ENCODE data around the gene GLRX3. TPM values are rescaled to one million over a fixed set of nuclear protein-coding genes. Genes with fewer than 3 reads are reported as not detected.

Gene GLRX3
- total RNA-seq, 2 experiments from 2014 or later, result 164 to 167 TPM

DNA sequence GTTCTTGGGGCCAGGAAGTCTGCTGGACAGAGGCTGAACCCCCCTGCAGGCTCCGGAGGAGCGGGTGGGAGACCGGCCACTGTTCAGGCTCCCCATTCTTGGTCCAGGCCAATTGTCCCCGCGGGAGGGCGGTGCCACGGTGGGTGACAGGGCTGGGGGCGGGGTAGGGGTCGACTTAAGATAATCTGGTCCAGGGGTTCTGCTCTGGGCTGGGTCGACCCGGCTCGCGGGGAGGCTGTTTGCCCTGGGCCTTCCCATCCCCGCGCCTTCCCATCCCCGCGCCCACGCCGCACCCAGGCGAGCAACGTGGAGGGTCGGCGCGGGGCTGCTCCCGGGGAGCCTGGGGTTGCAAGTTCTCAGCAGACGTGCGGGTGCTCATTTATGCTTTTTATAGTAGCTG is 7.3 kb upstream of the GLRX3 start:
- ChIA-PET CTCF (no interaction called here), POLR2A (no interaction called here)

DNA sequence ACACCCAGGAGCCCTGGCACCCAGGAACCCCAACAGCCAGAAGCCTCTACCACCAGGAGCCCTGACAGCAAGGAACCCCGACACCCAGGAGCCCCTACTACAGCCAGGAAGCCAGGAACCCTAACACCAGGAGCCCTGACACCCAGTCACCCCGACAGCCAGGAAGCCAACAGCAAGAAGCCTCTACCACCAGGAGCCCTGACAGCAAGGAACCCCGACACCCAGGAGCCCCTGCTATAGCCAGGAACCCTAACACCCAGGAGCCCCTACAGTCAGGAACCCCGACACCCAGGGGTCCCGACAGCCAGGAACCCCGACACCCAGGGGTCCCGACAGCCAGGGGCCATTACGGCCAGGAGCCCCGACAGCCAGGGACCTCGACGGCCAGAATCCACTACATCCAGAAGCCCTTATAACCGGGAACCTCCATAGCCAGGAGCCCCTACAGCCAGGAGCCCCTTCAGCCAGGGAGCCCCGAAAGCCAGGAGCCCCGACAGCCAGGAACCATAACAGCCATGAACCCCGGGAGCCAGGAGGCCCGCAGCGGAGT is 440 bp upstream of the GLRX3 start:
- ChIA-PET CTCF (interaction anchor here (1.1 to 4.5 kb wide), 3 partner anchors 25 to 164 kb away, joined by 3 to 29 read pairs (median 4); partner anchors contain the start of gene C10orf143), POLR2A (interaction anchor here (1.0 to 4.7 kb wide), 2 partner anchors 25 to 669 kb away, joined by 3 to 92 read pairs; partner anchors contain the start of genes C10orf143 and MGMT)

DNA sequence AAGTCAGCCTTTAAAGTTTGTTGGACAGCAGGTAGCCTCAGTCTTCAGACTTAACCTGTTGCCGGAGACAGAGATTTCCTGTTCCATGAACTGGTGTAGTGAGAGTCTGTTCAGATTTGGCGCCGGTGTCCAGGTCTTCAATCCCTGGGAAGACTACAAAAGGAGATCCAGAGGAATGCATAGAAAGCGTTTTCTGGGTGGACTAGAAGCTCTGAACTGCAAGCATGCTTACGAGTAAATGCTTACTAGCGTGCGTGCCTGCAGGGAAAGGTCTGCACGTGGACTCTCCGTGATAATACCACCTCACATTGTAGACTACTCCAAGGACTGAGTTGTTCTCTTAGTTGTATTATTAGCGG is 878 bp downstream of the GLRX3 start:
- ChIA-PET POLR2A (interaction anchor here (0.7 to 4.7 kb wide), 2 partner anchors 26 to 30 kb away, joined by 3 to 92 read pairs; partner anchors contain the start of gene C10orf143), CTCF (interaction anchor here (4.5 kb wide), 1 partner anchor 26 kb away, joined by 29 read pairs; the partner anchor contains the start of gene C10orf143)

DNA sequence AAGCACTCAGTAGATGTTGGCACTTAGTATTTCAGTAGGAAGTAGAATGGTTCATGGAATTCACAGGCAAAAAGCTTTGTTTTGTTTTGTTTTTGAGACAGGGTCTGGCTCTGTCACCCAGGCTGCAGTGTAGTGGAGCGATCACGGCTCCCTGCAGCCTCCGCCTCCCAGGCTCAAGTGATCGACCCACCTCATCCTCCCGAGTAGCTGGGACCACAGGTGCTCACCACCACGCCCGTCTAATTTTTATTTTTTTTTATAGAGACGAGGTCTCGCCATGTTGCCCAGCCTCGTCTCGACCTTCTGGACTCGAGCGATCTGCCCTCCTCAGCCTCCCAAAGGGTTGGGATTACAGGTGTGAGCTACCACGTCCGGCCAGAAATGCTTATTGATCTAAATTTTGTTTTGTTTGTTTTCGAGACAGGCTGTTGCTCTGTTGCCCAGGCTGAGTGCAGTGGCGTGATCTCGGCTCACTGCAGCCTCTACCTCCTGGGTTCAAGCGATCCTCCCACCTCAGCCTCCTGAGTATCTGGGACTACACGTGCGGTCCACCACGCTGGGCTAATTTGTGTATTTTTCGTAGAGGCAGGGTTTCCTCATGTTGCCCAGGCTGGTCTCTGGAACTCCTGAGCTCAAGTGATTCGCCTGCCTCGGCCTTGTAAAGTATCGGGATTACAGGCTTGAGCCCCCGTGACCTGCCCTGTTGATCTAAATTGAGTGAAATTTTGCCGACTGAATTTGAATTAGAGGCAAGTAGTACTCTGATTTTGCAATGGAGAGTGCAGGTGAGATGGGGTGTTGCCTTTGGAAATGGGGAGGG is 1.7 kb downstream of the GLRX3 start:
- ChIA-PET POLR2A (interaction anchor here (4.7 kb wide), 1 partner anchor 27 kb away, joined by 92 read pairs; the partner anchor contains the start of gene C10orf143), CTCF (interaction anchor here (0.7 to 4.5 kb wide), 2 partner anchors 27 to 249 kb away, joined by 5 to 29 read pairs; partner anchors contain the start of gene C10orf143)

DNA sequence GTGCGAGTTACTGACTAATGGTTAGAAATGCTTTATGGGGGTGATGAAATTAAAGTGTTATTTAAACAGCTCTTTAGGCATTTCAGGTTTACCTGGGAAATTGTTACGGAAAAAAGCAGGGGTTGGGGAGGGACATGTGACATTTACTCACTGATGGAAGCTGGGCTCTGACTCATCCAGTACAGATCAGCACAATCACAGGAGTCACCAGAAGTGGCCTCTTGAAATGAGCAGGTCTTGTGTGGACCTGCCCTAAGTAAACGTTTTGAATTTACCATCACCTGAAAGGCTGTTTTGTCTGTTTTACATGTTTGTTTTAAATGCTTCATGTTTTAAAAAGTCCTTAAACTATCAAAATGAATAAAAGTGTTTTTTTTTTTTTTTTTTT is 2.3 kb downstream of the GLRX3 start:
- POLR2A ChIA-PET, result interaction anchor here (4.7 kb wide), 1 partner anchor 28 kb away, joined by 92 read pairs; the partner anchor contains the start of gene C10orf143
- CTCF ChIA-PET, result interaction anchor here (0.7 to 4.5 kb wide), 2 partner anchors 28 to 249 kb away, joined by 5 to 29 read pairs; partner anchors contain the start of gene C10orf143

DNA sequence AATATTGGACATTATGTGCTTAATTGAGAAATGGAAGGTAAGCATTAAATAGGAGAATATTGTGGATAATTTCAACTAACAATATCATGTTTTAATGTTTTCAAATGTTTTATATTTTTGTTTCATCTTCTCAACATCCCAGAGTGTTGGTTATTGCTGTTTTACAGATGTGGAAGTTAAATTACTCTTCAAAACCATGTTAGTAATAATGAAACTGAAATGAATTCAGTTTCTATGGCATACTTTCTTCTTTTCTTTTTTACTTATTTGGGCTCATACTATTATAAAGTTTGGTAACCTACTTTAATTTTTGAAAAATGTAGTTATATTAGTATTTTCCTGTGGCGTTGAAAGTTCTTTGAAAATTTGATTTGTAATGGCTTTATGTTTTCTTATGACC is 4.2 kb downstream of the GLRX3 start:
- POLR2A ChIA-PET, result interaction anchor here (4.7 kb wide), 1 partner anchor 30 kb away, joined by 92 read pairs; the partner anchor contains the start of gene C10orf143
- CTCF ChIA-PET, result no interaction called here

DNA sequence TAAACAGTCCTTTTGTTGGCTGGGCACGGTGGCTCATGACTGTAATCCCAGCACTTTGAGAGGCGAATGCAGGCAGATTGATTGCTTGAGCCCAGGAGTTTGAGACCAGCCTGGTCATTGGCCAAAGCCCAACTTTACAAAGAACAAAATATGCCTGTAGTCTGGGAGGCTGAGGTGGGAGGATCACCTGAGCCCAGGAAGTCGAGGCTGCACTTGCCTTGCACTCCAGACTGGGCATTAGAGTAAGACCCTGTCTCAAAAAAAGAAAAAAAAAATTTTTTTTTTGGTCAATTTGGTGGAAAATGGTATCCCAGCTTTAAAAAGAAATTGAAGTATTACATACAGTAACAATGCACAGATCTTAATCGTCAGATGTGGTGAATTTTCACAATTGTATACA is 4.8 kb downstream of the GLRX3 start:
- ChIA-PET CTCF (interaction anchor here (1.7 kb wide), 1 partner anchor 30 kb away, joined by 6 read pairs; the partner anchor contains the start of gene C10orf143), POLR2A (no interaction called here)

DNA sequence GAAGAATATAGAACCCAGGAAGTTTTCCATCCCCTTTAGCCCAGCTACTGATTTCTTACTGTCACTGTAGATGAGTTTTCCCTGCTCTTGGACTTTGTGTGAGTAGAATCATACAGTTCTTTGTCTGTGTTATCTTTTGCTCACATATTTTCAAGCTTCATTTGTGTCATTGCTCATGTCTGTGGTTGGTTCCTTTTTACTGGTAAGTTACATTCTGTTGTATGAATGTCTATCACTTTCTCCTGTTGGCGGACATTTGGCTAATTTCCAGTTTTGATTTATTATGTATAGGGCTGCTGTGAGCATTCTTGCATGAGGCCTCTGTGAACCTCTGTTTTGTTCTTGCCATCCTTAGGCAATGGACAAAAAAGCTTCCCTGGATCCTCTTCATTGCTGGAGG is 5.3 kb downstream of the GLRX3 start:
- CTCF ChIA-PET, result interaction anchor here (1.7 kb wide), 1 partner anchor 31 kb away, joined by 6 read pairs; the partner anchor contains the start of gene C10orf143

DNA sequence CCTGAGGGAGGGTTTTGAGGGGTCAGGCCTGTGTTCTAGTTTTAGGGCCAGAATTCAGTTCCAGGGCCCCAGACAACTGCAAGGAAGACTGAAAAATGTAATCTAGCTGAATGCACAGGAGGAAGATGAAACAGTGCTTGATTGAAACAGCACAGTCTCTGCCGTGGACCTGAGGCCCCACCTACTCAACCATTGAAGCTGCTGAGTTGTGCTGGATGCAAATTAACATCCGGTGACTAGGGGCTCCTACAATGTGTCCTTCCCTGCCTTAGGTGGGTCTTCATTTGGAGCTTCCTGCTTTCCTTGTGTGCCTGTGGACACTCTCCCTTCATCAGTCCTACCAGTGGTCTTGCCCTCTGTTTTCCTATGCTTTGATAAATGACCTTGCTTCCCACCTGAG is 5.7 kb downstream of the GLRX3 start:
- POLR2A ChIA-PET, result interaction anchor here (0.5 to 1.6 kb wide), 2 partner anchors 31 to 38 kb away, joined by 3 to 5 read pairs; partner anchors contain the start of gene C10orf143
- CTCF ChIA-PET, result interaction anchor here (1.7 kb wide), 1 partner anchor 31 kb away, joined by 6 read pairs; the partner anchor contains the start of gene C10orf143

More for the DNA sequence above, 5.3 kb downstream of the GLRX3 start:
- POLR2A ChIA-PET, result interaction anchor here (1.6 kb wide), 1 partner anchor 30 kb away, joined by 5 read pairs; the partner anchor contains the start of gene C10orf143

DNA sequence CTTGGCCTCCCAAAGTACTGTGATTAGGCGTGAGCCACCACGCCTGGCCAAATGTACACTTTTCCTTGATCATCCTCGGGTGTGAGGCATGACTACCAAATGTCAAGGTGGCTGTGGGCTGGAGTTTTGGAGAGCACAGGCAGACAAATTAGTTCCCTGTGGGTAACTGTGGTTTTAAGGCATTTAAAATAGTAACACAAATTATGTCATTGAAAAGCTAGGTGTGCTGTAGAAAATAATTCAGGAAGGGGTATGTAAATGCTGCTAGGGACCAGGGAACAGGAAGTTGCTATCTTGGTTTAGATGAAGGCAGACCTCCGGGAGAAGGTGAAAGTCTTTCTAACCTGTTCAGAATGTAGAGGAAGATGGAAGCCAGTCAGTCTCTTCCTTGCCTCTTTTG is 9.9 kb downstream of the GLRX3 start:
- POLR2A ChIA-PET, result no interaction called here
- CTCF ChIA-PET, result no interaction called here

DNA sequence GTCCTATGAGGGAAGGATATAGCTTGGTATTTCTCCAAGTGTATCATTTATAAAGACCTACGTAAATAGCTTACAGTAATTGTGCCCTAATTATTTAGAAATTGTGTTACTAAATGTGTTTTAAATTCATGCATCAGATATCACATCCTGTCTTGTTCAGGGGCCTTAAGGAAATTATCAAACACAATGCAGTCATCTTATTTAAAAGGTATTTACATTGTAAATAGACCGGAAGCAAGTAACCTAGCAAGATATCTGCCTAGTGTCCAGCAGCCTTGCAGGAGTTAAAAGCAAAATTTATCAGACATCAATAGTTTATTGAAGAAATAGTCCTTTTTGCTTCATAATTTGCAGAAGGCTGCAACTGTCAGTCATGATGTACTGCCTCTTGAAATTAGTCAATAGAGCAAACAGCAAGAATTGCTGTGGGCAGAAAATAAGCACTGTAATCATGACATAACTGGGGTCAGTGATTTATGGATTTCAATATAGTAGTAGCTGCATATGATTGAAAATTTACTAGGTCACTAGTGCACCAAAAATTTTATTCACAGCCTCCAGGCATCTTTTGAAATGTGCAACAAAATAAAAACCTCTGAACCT is 23.1 kb downstream of the GLRX3 start:
- ChIA-PET POLR2A (interaction anchor here (1.4 kb wide), 1 partner anchor 49 kb away, joined by 3 read pairs; the partner anchor contains the start of gene C10orf143), CTCF (no interaction called here)

DNA sequence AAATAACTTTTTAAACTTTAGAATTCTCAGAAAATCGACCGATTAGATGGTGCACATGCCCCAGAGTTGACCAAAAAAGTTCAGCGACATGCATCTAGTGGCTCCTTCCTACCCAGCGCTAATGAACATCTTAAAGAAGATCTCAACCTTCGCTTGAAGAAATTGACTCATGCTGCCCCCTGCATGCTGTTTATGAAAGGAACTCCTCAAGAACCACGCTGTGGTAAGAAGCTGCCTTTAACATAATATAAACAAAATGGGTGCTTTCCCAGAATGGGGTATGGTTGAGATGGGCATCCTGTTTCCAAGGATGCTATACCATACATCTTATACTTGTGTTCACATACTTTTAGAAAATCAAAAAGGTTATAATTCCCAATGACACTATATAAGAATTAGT is 24.6 kb downstream of the GLRX3 start:
- POLR2A ChIA-PET, result no interaction called here
- CTCF ChIA-PET, result no interaction called here

DNA sequence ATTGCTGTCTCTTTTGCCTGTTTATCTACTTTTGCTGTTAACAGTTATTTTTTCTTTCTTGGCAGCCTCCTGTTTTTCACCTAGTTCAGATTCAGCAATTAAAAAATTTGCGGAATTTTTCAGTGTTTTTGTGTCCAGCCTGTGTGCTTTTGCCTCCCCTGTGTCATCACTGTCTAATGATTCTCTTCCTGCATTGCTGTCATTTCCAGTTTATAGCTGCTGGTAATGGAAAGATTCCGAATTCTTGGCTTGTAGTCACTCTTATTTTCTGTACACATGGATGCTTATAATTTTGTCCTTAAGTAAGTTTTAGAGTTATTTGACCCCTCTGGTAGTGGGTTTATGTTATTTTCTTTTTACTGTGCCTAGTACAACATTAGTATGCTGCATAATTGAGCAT is 25.1 kb downstream of the GLRX3 start:
- ChIA-PET CTCF (no interaction called here), POLR2A (no interaction called here)

DNA sequence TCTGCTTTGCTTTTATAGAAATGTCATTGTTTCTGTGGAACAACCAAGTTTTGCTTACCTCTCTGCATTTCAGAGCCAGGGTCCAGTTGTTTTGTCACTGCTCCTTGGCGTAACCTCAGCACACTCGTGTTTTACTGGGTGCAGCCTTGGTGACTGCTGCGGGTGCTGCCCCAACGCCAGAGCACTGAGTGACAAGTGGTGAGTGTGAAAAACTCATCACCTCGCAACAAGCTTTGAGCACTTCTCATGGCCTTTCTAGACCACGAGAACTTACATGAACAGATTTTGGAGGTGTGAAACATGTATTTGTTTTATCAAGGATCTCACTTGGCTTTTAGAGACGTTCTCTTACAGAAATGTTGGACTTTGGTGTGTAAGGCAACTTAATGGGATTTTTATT is 31.0 kb downstream of the GLRX3 start:
- CTCF ChIA-PET, result no interaction called here
- POLR2A ChIA-PET, result no interaction called here

DNA sequence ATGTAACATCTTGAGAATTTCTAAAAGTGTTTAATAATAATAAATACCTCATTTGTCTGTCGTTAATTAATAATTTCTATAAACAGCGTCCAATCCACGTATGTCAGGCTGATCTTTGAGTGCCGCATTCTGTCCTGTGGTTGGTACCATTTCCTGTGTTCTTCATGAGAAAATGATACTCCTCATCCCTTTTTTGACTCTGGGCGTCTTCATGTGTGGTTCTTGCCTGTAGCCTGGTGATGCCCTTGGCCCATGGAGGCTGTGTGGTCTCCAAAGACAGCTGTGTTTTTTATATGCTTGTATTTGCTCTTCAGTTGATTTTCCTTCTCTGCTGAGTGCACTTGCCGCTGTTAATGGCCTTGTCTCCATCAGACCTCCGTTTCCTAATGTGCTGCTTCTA is 31.5 kb downstream of the GLRX3 start:
- ChIA-PET POLR2A (no interaction called here), CTCF (no interaction called here)

DNA sequence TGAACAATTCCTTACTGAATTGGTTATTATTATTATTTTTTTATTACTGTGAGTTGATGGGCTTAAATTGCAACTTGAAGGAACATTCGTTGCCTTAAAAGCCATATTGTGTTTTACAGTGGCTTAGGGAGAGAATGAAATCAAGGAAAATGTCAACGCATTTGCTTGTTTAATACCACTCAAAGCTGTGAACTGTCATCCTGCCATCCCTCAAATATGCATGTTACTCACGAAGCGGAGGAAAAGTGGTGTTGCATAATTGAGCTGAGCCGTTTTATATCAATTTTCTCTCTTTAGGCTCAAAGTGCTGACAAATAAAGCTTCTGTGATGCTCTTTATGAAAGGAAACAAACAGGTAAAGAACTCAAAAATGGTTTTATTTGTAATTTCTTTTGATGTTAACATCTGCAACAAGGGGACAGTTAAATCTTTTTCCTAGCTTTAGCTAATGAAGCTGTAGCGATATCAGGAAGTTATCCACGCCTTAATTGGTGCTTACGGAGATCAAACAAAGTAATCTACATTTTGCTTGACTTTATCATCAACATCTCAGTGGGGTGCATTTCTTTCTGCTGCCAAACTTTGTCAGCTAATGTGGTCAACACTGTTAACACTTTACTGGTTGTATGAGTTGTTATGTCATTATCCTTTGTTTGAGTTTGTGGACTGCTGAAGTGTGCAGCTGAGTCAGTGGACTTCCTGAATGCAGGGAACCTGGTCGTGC is 33.1 kb downstream of the GLRX3 start:
- CTCF ChIA-PET, result no interaction called here
- POLR2A ChIA-PET, result no interaction called here

DNA sequence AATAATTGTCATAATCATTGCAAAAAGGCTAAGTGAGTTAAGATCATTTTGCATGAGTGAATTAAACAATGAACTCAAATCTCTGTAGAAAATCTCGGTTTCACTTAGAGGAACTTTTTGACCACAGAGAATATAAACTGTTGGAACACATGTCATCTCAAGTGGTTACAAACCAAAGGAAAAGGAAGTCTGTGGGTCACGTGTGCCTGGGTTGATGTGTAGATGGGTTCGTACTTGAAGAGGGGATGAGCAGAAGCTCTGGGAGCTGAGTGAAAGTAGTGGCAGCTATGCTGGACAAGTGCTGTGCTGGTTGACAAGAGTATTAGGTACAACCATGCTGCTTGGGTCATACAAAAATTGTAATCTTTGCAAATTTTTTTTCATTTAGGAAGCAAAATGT is 35.0 kb downstream of the GLRX3 start:
- POLR2A ChIA-PET, result no interaction called here
- CTCF ChIA-PET, result interaction anchor here (0.9 kb wide), 1 partner anchor 60 kb away, joined by 3 read pairs; the partner anchor contains the start of gene C10orf143

DNA sequence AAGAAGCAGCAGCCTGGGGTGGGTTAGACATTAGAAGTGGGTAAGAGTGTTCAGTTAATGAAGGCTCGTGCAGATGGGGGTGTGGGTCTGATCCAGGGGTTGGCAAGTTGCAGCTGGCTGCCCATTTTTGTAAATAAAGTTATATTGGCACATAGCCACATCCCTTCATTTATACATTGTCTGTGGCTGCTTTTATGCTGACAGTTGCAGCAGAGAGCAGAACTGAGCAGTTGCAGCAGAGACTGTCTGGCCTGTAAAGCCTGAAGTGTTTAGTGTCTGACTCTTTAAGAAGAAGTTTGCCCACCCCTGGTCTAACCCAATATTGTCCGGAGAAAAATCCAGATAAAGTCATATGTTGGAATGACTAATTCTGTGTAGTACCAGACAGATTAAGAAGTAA is 38.1 kb downstream of the GLRX3 start:
- CTCF ChIA-PET, result interaction anchor here (0.9 kb wide), 1 partner anchor 15 kb away, joined by 3 read pairs; no protein-coding TSS in a partner anchor
- POLR2A ChIA-PET, result no interaction called here

DNA sequence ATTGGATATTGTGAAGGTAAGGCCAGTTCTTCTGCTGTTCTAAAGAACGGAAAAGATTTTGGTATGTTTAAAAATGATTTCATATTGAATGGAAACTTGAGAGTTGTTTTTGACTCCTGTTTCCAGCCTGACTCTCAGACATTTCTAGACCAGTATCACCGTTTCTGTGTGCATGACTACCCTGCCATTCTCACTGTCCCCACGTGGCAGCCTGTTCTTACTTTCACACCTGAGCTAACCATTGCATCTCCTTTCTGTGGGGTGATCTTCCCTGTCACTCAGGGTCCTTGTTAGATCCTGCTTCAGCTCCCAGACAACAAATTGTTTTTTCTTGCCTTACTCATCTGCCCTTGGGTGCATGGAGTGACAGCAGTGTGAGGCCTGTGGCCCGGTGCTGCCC is 38.9 kb downstream of the GLRX3 start:
- ChIA-PET POLR2A (no interaction called here), CTCF (interaction anchor here (0.8 to 1.0 kb wide), 2 partner anchors 14 to 66 kb away, joined by 3 to 4 read pairs; no protein-coding TSS in a partner anchor)
